Lower leg skin (tissue), 4 donors: Measurements from ENCODE around the gene ABLIM3. TPM values are rescaled to one million over a fixed set of nuclear protein-coding genes. Genes with fewer than 3 reads are reported as not detected.

Experiments used
- DNase-seq, 2 donors: peaks; one replicate each; pipeline ENCODE4 v3.0.0-alpha.2; 2019; ENCODE audit warnings: low spot score in 2 of 2
- H3K4me3 ChIP-seq: fragments of 200-600 bp; sonication (generic); 2 replicates; pipeline ENCODE4 v1.5.1; 2017; ENCODE audit warnings: mild to moderate bottlenecking, low read depth; ENCODE audit not compliant: poor library complexity, severe bottlenecking
- CTCF ChIP-seq, 3 donors: fragments of 450-650 bp; IDR thresholded peaks; one replicate each; pipeline ENCODE4 v1.5.1; 2016; ENCODE audit warnings: antibody characterized with exemption in 3 of 3, mild to moderate bottlenecking in 3 of 3, moderate library complexity in 2 of 3
- POLR2A ChIP-seq, 2 donors: fragments of 450-650 bp; IDR thresholded peaks; one replicate each; pipeline ENCODE4 v1.6.1; 2016 to 2017; ENCODE audit warnings: antibody characterized with exemption in 2 of 2, mild to moderate bottlenecking in 1 of 2, moderate library complexity in 1 of 2
- WGBS, 2 donors: methylation state at CpG; one replicate each; pipeline ENCODE4 v1.1.5; 2018; 5-methylcytosine and 5-hydroxymethylcytosine counted together
- intact Hi-C: fragments of 100-400 bp; cut with DNase I; formaldehyde crosslinking; loops from one replicate; pipeline ENCODE4 v1.15.0; 2023; ENCODE audit warnings: low total_unique reads
- total RNA-seq, 4 donors: library from RNA; depleted of rRNA; stranded (reverse); fragments of >200 nt; gene quantifications; one replicate each; pipeline ENCODE4 v1.1.0, GENCODE V29; 2016

Gene ABLIM3
- total RNA-seq, 4 donors from 2014 or later = 4.2 to 12.3 (median 7.4) TPM

GRCh38 chr5:149128023-149128875 lies 13.0 kb upstream of the ABLIM3 start:
- H3K4me3 ChIP-seq = no peak overlapping the region
- no peak for DNase-seq
- intact Hi-C loops = no loop called here
- TF ChIP-seq POLR2A (IDR thresholded peaks at IDR 0.05) (no peak), CTCF (IDR thresholded peaks at IDR 0.05) (no peak)
- 40 to 44% methylated on average over 13 of the region's 13 CpGs for WGBS, 2 donors

- TF ChIP-seq CTCF (IDR thresholded peaks at IDR 0.05) = no peak
- 48 to 60% methylated on average over 1 of the region's 1 CpG for WGBS, 2 donors
- no peak overlapping the region for H3K4me3 ChIP-seq
- no peak for DNase-seq
- intact Hi-C loops = no loop called here
Measured at GRCh38 chr5:149129181-149129580, 12.1 kb upstream of the ABLIM3 start.

- WGBS, 2 donors = 44 to 51% methylated on average over 8 of the region's 8 CpGs
- H3K4me3 ChIP-seq = no peak overlapping the region
- DNase-seq = no peak
- intact Hi-C loops = no loop called here
- TF ChIP-seq CTCF (IDR thresholded peaks at IDR 0.05) (no peak), POLR2A (IDR thresholded peaks at IDR 0.05) (no peak)
Measured at GRCh38 chr5:149130121-149130914, 11.0 kb upstream of the ABLIM3 start.

- no peak overlapping the region for H3K4me3 ChIP-seq
- intact Hi-C loops = no loop called here
- WGBS, 2 donors = 82 to 88% methylated on average over 1 of the region's 1 CpG
- TF ChIP-seq POLR2A (IDR thresholded peaks at IDR 0.05) (no peak), CTCF (IDR thresholded peaks at IDR 0.05) (no peak)
- DNase-seq = no peak
Measured at GRCh38 chr5:149132474-149132873, 8.8 kb upstream of the ABLIM3 start.

GRCh38 chr5:149133795-149134777 lies 7.2 kb upstream of the ABLIM3 start:
- no peak for TF ChIP-seq CTCF (IDR thresholded peaks at IDR 0.05)
- no peak for TF ChIP-seq POLR2A (IDR thresholded peaks at IDR 0.05)
- intact Hi-C loops = no loop called here
- DNase-seq = no peak
- WGBS, 2 donors = 65 to 68% methylated on average over 11 of the region's 11 CpGs
- no peak overlapping the region for H3K4me3 ChIP-seq
